SK-N-SH (cell line): ENCODE data around the gene YBX1.

ENCODE experiments used
- CTCF ChIP-seq: fragments of 200-600 bp; sonication (generic); IDR thresholded peaks from 2 replicates; pipeline ENCODE4 v1.6.1; 2017; ENCODE audit warnings: antibody characterized with exemption, mild to moderate bottlenecking, moderate library complexity
- ELF1 ChIP-seq: IDR thresholded peaks from 2 replicates; pipeline ENCODE4 v1.4.0; 2012
- EP300 ChIP-seq, 2 experiments: IDR thresholded peaks; 2 replicates each; pipeline versions ENCODE4 v1.4.0 to v1.6.1; 2012; ENCODE audit warnings: borderline replicate concordance in 1 of 2, low read depth in 1 of 2, low read length in 1 of 2
- POLR2AphosphoS5 ChIP-seq: IDR thresholded peaks from 2 replicates; pipeline ENCODE4 v1.6.1; 2012; ENCODE audit warnings: low read depth, low read length
- RCOR1 ChIP-seq: fragments of 150-350 bp; IDR thresholded peaks from 2 replicates; pipeline ENCODE4 v1.6.1; 2017; ENCODE audit warnings: antibody characterized with exemption, low read length
- SMC3 ChIP-seq: IDR thresholded peaks from 2 replicates; pipeline ENCODE4 v1.6.1; 2012; ENCODE audit warnings: low read depth, low read length, improper control_type of control experiment
- USF1 ChIP-seq: IDR thresholded peaks from 2 replicates; pipeline ENCODE4 v1.4.0; 2012; ENCODE audit warnings: low read depth, borderline replicate concordance
- TF ChIP-seq, protein P1 (sequence below): IDR thresholded peaks from 2 replicates; pipeline ENCODE4 v1.4.0; 2012; ENCODE audit warnings: low read depth, borderline replicate concordance
- TF ChIP-seq, protein P2 (sequence below): IDR thresholded peaks from 2 replicates; pipeline ENCODE4 v1.6.1; 2012; ENCODE audit warnings: mild to moderate bottlenecking, low read depth, low read length, moderate library complexity

DNA sequence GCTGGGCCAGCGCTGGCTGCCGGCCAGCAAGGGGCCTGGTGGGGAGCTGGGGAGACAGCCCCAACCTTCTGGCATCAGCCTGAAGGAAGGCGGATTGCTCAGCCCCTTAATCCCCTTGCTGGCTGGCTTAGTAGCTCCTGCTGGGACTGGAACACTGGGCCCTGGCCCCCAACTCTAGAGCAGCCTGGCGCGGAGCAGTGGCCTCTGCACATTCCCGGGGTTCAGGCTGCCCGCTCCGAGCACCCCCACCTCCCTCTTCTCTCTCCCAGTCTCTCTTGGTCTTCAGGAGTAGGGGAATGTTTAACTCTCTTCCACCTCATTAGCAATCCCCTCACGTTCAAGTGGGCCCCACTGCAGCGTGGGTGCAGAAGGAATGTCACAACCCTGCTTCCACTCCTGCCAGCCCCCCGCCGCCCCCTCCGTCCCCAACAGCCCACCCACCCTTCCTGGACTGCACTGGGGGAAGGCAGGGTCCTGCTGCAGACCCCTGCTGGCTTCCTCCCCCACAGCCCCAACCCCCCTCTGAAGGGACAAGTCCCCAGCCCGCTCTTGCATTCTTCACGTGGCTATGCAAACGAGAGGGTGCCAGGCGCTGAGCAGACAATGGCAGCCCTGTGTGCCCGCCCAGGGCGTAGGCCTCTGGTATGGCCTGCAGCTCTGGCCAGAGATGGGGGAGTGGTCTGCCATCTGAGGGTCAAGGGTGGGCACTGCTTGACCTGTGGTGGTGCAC is 58.8 kb downstream of the YBX1 start:
- no peak for TF ChIP-seq CTCF
- no peak for TF ChIP-seq SMC3
- TF ChIP-seq POLR2AphosphoS5 = no peak
- no peak for TF ChIP-seq ELF1
- TF ChIP-seq, protein P1, sequence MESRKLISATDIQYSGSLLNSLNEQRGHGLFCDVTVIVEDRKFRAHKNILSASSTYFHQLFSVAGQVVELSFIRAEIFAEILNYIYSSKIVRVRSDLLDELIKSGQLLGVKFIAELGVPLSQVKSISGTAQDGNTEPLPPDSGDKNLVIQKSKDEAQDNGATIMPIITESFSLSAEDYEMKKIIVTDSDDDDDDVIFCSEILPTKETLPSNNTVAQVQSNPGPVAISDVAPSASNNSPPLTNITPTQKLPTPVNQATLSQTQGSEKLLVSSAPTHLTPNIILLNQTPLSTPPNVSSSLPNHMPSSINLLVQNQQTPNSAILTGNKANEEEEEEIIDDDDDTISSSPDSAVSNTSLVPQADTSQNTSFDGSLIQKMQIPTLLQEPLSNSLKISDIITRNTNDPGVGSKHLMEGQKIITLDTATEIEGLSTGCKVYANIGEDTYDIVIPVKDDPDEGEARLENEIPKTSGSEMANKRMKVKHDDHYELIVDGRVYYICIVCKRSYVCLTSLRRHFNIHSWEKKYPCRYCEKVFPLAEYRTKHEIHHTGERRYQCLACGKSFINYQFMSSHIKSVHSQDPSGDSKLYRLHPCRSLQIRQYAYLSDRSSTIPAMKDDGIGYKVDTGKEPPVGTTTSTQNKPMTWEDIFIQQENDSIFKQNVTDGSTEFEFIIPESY = no peak
- no peak for TF ChIP-seq USF1
- TF ChIP-seq, protein P2, sequence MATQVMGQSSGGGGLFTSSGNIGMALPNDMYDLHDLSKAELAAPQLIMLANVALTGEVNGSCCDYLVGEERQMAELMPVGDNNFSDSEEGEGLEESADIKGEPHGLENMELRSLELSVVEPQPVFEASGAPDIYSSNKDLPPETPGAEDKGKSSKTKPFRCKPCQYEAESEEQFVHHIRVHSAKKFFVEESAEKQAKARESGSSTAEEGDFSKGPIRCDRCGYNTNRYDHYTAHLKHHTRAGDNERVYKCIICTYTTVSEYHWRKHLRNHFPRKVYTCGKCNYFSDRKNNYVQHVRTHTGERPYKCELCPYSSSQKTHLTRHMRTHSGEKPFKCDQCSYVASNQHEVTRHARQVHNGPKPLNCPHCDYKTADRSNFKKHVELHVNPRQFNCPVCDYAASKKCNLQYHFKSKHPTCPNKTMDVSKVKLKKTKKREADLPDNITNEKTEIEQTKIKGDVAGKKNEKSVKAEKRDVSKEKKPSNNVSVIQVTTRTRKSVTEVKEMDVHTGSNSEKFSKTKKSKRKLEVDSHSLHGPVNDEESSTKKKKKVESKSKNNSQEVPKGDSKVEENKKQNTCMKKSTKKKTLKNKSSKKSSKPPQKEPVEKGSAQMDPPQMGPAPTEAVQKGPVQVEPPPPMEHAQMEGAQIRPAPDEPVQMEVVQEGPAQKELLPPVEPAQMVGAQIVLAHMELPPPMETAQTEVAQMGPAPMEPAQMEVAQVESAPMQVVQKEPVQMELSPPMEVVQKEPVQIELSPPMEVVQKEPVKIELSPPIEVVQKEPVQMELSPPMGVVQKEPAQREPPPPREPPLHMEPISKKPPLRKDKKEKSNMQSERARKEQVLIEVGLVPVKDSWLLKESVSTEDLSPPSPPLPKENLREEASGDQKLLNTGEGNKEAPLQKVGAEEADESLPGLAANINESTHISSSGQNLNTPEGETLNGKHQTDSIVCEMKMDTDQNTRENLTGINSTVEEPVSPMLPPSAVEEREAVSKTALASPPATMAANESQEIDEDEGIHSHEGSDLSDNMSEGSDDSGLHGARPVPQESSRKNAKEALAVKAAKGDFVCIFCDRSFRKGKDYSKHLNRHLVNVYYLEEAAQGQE = no peak
- no peak for TF ChIP-seq EP300 (IDR thresholded peaks at IDR 0.05; ENCODE audit: borderline replicate concordance in 1 of 2, low read depth in 1 of 2, low read length in 1 of 2)
- TF ChIP-seq RCOR1 = no peak
